Mesendoderm (in vitro differentiated cells): ENCODE measurements around the gene ATP5F1D.
"Not testable (repeated sequence)": the region's sequence is repeated elsewhere in the genome, so short reads cannot be mapped to it uniquely, and the experiment has no call there.

Experiments
- DNase-seq: peaks from one replicate; pipeline ENCODE4 v3.0.0; 2013
- H2AK5ac ChIP-seq: 2 replicates; pipeline ENCODE4 v1.6.1; 2013; ENCODE audit warnings: low read length, inconsistent platforms
- H2BK120ac ChIP-seq: 2 replicates; pipeline ENCODE4 v1.6.1; 2013; ENCODE audit warnings: low read depth, mild to moderate bottlenecking, low read length, moderate library complexity, mixed read lengths
- H2BK15ac ChIP-seq: replicated peaks from 2 replicates; pipeline ENCODE4 v1.6.1; 2013; ENCODE audit warnings: low read depth, mild to moderate bottlenecking, moderate library complexity
- H2BK5ac ChIP-seq: 2 replicates; pipeline ENCODE4 v1.6.1; 2013; ENCODE audit warnings: low read length, inconsistent platforms
- H3K18ac ChIP-seq: 2 replicates; pipeline ENCODE4 v1.6.1; 2013; ENCODE audit warnings: mild to moderate bottlenecking, low read length, mixed read lengths
- H3K23ac ChIP-seq: one replicate; pipeline ENCODE4 v1.6.1; 2013; ENCODE audit warnings: low read length
- H3K27ac ChIP-seq: 2 replicates; pipeline ENCODE4 v1.5.1; 2013; ENCODE audit warnings: low read depth, mild to moderate bottlenecking, inconsistent platforms, low read length, moderate library complexity
- H3K27me3 ChIP-seq: 2 replicates; pipeline ENCODE4 v1.6.1; 2013; ENCODE audit warnings: low read length, control low read depth, mild to moderate bottlenecking, inconsistent platforms; ENCODE audit not compliant: insufficient read depth, poor library complexity
- H3K36me3 ChIP-seq: 2 replicates; pipeline ENCODE4 v1.6.1; 2013; ENCODE audit warnings: low read length, inconsistent platforms; ENCODE audit not compliant: control insufficient read depth, insufficient read depth
- H3K4ac ChIP-seq: one replicate; pipeline ENCODE4 v1.6.1; 2013; ENCODE audit warnings: low read depth, mild to moderate bottlenecking, low read length, moderate library complexity
- H3K4me1 ChIP-seq: 2 replicates; pipeline ENCODE4 v1.6.1; 2013; ENCODE audit warnings: low read depth, low read length, inconsistent platforms; ENCODE audit not compliant: control insufficient read depth
- H3K4me2 ChIP-seq: 2 replicates; pipeline ENCODE4 v1.6.1; 2013; ENCODE audit warnings: low read length
- H3K4me3 ChIP-seq: 2 replicates; pipeline ENCODE4 v1.5.1; 2013; ENCODE audit warnings: mild to moderate bottlenecking, low read length
- H3K56ac ChIP-seq: one replicate; pipeline ENCODE4 v1.6.1; 2013; ENCODE audit warnings: low read length
- H3K79me1 ChIP-seq: 2 replicates; pipeline ENCODE4 v1.6.1; 2013; ENCODE audit warnings: low read length, inconsistent platforms
- H3K79me2 ChIP-seq: 2 replicates; pipeline ENCODE4 v1.6.1; 2013; ENCODE audit warnings: mild to moderate bottlenecking, low read length; ENCODE audit not compliant: control insufficient read depth, insufficient read depth
- H3K9ac ChIP-seq: 2 replicates; pipeline ENCODE4 v1.6.1; 2013; ENCODE audit warnings: low read length, inconsistent platforms
- H4K5ac ChIP-seq: one replicate; pipeline ENCODE4 v1.6.1; 2013; ENCODE audit warnings: low read length
- H4K8ac ChIP-seq: one replicate; pipeline ENCODE4 v1.6.1; 2013; ENCODE audit warnings: low read depth, mild to moderate bottlenecking, control low read depth, low read length, moderate library complexity
- WGBS: extraction: QIAGEN DNeasy Blood & Tissue Kit; methylation state at CpG from one replicate; pipeline ENCODE4 v1.1.7; 2013; ENCODE audit warnings: low lambda C conversion rate, missing lambda C conversion rate; ENCODE audit not compliant: insufficient coverage; ENCODE audit errors: extremely low coverage; 5-methylcytosine and 5-hydroxymethylcytosine counted together

The ATP5F1D gene

DNA sequence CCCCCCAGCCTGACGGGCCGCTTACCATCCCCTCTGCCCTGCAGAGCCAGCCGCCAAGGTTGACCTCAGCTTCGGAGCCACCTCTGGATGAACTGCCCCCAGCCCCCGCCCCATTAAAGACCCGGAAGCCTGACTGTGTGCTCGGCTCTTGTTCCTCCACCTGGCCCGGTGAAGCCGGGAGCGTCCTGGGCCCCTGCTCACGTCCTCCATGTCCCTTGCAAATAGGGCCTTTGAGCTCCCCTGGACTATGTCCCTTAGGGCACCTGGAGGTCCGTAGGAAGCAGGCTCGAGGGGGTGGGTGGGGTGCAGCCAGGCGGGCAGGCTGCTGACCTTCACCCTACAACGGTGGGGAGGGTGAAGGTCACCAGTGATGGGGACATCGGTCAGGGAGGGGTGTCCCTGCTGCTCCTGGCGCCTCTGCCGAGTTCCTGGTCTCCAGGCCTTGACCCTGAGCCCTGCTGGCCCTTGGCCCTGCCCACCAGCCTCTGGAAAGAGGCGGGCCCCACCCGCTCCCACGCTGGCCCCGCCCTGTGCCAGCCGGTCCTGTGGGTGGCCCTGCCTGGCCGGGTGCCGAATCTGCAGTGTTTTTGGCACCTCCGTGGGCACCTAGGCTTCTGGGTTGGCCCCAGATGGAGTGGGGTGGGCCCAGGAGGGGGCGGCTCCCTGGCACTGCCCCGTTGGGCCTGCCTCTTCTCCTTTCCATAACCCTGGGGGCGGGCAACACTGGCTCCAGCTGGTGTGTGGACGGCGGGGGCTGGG, 3.3 kb downstream of the ATP5F1D start:
- Histone ChIP-seq H2BK15ac (no peak overlapping the region), H3K9ac (peak overlapping the region; percentile 50), H4K5ac (no peak overlapping the region), H3K79me1 (peaks cover 5% of the 10 kb centered on the region), H3K56ac (peak overlapping the region; percentile 79), H3K27me3 (no peaks in the 10 kb centered on the region), H3K4me2 (no peak overlapping the region), H4K8ac (no peak overlapping the region), H3K36me3 (no peaks in the 10 kb centered on the region), H3K18ac (no peak overlapping the region), H2BK120ac (no peak overlapping the region), H2AK5ac (no peak overlapping the region), H3K4ac (peak overlapping the region; percentile 38), H3K79me2 (peaks cover 6% of the 10 kb centered on the region), H3K4me1 (no peaks in the 10 kb centered on the region), H3K4me3 (no peak overlapping the region), H2BK5ac (no peak overlapping the region), H3K23ac (no peak overlapping the region), H3K27ac (no peak overlapping the region)
- no peak for DNase-seq
- WGBS, result no CpG with 5 or more reads among the region's 31 CpGs

- Histone ChIP-seq H3K79me1 (peaks cover 5% of the 10 kb centered on the region), H4K5ac (no peak overlapping the region), H2BK15ac (no peak overlapping the region), H2BK120ac (no peak overlapping the region), H3K27ac (no peak overlapping the region), H2BK5ac (no peak overlapping the region), H3K23ac (no peak overlapping the region), H3K27me3 (no peaks in the 10 kb centered on the region), H2AK5ac (no peak overlapping the region), H3K56ac (peak overlapping the region; percentile 25), H3K4me1 (no peaks in the 10 kb centered on the region), H3K9ac (no peak overlapping the region), H3K18ac (no peak overlapping the region), H3K4me3 (no peak overlapping the region), H3K79me2 (peaks cover 12% of the 10 kb centered on the region), H3K4me2 (no peak overlapping the region), H3K4ac (no peak overlapping the region), H3K36me3 (no peaks in the 10 kb centered on the region), H4K8ac (no peak overlapping the region)
- no CpG with 5 or more reads among the region's 26 CpGs for WGBS
- DNase-seq, result no peak
Observed at GRCh38 chr19:1245494-1246264, 4.1 kb downstream of the ATP5F1D start.

- H3K27me3 ChIP-seq, DNase-seq, H3K79me1 ChIP-seq, H3K27ac ChIP-seq, H3K4ac ChIP-seq, H3K36me3 ChIP-seq, H2BK15ac ChIP-seq, H4K8ac ChIP-seq, H3K4me2 ChIP-seq, H2BK5ac ChIP-seq, H3K4me1 ChIP-seq, H3K23ac ChIP-seq, H2BK120ac ChIP-seq, H3K9ac ChIP-seq, H2AK5ac ChIP-seq, H4K5ac ChIP-seq, H3K4me3 ChIP-seq, H3K18ac ChIP-seq: not testable (repeated sequence)
- Histone ChIP-seq H3K79me2 (peaks cover 20% of the 10 kb centered on the region), H3K56ac (peak overlapping the region; percentile 25)
- no CpG with 5 or more reads among the region's 27 CpGs for WGBS
Observed at GRCh38 chr19:1246265-1247087, 4.9 kb downstream of the ATP5F1D start.

DNA sequence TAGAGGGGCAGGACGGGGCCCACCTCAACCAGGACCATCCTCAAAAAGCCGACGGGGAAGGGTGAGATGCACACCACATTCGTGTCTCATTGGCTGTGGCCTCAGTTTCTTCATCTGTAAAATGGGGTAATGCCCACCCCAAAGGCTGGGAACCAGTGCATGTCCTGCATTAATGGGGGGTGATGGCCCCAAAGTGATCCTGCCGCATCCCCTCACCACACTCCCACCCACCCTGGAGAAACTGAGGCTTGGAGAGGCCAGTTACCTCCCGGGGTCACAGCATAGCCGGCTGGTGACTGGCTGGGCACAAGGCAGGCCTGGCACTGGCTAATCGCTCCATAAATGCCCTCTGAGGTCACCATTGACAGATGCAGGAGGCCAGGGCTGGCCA, 6.2 kb downstream of the ATP5F1D start:
- Histone ChIP-seq H2BK15ac (no peak overlapping the region), H2BK120ac (no peak overlapping the region), H3K79me2 (peaks cover 28% of the 10 kb centered on the region), H3K18ac (peak overlapping the region; percentile 62), H3K27me3 (no peaks in the 10 kb centered on the region), H3K4me3 (no peak overlapping the region), H3K4me2 (peak overlapping the region; percentile 84), H3K4me1 (no peaks in the 10 kb centered on the region), H3K23ac (no peak overlapping the region), H2BK5ac (no peak overlapping the region), H3K9ac (peak overlapping the region; percentile 81), H3K4ac (no peak overlapping the region), H4K5ac (no peak overlapping the region), H3K56ac (peak overlapping the region; percentile 89), H3K79me1 (no peaks in the 10 kb centered on the region), H2AK5ac (no peak overlapping the region), H3K27ac (no peak overlapping the region), H3K36me3 (peaks cover 5% of the 10 kb centered on the region), H4K8ac (no peak overlapping the region)
- no CpG with 5 or more reads among the region's 8 CpGs for WGBS
- DNase-seq, result no peak

- H2BK5ac ChIP-seq, result peak within 1 kb of the TSS; percentile 78
- H3K56ac ChIP-seq, result peak within 1 kb of the TSS; percentile 98
- WGBS, result no CpG with 5 or more reads among the region's 60 CpGs
- peak within 1 kb of the TSS; percentile 94 for H3K9ac ChIP-seq
- H3K18ac ChIP-seq, result peak within 1 kb of the TSS; percentile 92
- H3K4me3 ChIP-seq, result peak within 1 kb of the TSS; percentile 86
- no peaks in the 10 kb centered on the region for H3K27me3 ChIP-seq
- peaks cover 33% of the 10 kb centered on the region for H3K79me2 ChIP-seq
- no peaks in the 10 kb centered on the region for H3K4me1 ChIP-seq
- H4K8ac ChIP-seq, result peak within 1 kb of the TSS; percentile 69
- DNase-seq, result peak; percentile 90
- no peak within 1 kb of the TSS for H4K5ac ChIP-seq
- no peak within 1 kb of the TSS for H2BK15ac ChIP-seq
- H3K4ac ChIP-seq, result peak within 1 kb of the TSS; percentile 93
- no peaks in the 10 kb centered on the region for H3K79me1 ChIP-seq
- peak within 1 kb of the TSS; percentile 61 for H2BK120ac ChIP-seq
- H3K27ac ChIP-seq, result peak within 1 kb of the TSS; percentile 99
- H2AK5ac ChIP-seq, result no peak within 1 kb of the TSS
- peak within 1 kb of the TSS; percentile 84 for H3K4me2 ChIP-seq
- peak within 1 kb of the TSS; percentile 66 for H3K23ac ChIP-seq
- peaks cover 5% of the 10 kb centered on the region for H3K36me3 ChIP-seq
Observed at GRCh38 chr19:1248139-1248785, 6.7 kb downstream of the ATP5F1D start, which contains the start of gene MIDN. MIDN (plus strand) TSS chr19:1248583; CDS start chr19:1250297, 1,714 bp downstream.
